ENCODE data around the gene DYNC2LI1.

GRCh38 chr2:43762286-43762685 is 11.6 kb upstream of the DYNC2LI1 start:
- TF ChIP-seq CTCF (IDR thresholded peaks at IDR 0.05; ENCODE audit: low read length) (no peak), EZH2 (optimal IDR thresholded peaks at IDR 0.05; ENCODE audit: low read depth, low read length) (no peak), EZH2phosphoT487 (IDR thresholded peaks at IDR 0.05; ENCODE audit: low read length) (no peak)

All from MM.1S (cell line).